B cell (primary cell): ENCODE measurements around the gene HUS1. TPM values are rescaled to one million over a fixed set of nuclear protein-coding genes. Genes with fewer than 3 reads are reported as not detected.

ENCODE experiments used
- ATAC-seq: fragments of 200-7000 bp; cut with Tn5 transposase; one replicate; pipeline ENCODE4 v1.10.0; 2021; ENCODE audit warnings: low read depth, mild to moderate bottlenecking, moderate number of reproducible peaks, moderate library complexity
- CTCF ChIA-PET: fragments of 350-600 bp; sonication (Branson Sonifier 250); formaldehyde crosslinking; loops from one replicate; lab custom pipeline; 2021; ENCODE audit warnings: antibody characterized with exemption, inconsistent platforms; lab: Charles Lee
- POLR2A ChIA-PET: fragments of 350-600 bp; sonication (Branson Sonifier 250); formaldehyde crosslinking; loops from one replicate; lab custom pipeline; 2021; ENCODE audit warnings: antibody characterized with exemption; lab: Charles Lee
- DNase-seq: peaks from one replicate; pipeline ENCODE4 v3.0.0; 2013
- H2AFZ ChIP-seq: 2 replicates; pipeline ENCODE4 v1.6.1; 2012; ENCODE audit warnings: mild to moderate bottlenecking, low read depth, low read length; ENCODE audit not compliant: insufficient read depth, poor library complexity, severe bottlenecking
- H3K27ac ChIP-seq, 2 donors: 1 replicate in 1 of 2; 2 replicates in 1 of 2; pipeline ENCODE4 v1.5.1; 2012 to 2013; ENCODE audit warnings: low read length in 2 of 2, mild to moderate bottlenecking in 2 of 2, moderate library complexity in 1 of 2
- H3K27me3 ChIP-seq, 4 experiments: fragments of 200-600 bp in 1 of 4; sonication (generic) in 1 of 4; replicated peaks in 1 of 4; 1 replicate in 2 of 4; 2 replicates in 2 of 4; pipeline versions ENCODE4 v1.6.1 to v1.7.0; 2013 to 2016; ENCODE audit warnings: low read length in 3 of 4, mild to moderate bottlenecking in 2 of 4, mixed read lengths in 1 of 4, moderate library complexity in 1 of 4; ENCODE audit not compliant: insufficient read depth in 4 of 4, control insufficient read depth in 3 of 4; ENCODE audit errors: control extremely low read depth in 1 of 4
- H3K36me3 ChIP-seq, 2 experiments: replicated peaks in 1 of 2; 1 replicate in 1 of 2; 2 replicates in 1 of 2; pipeline versions ENCODE4 v1.6.1 to v1.7.1; 2013; ENCODE audit warnings: low read length in 1 of 2; ENCODE audit not compliant: insufficient read depth in 2 of 2, control insufficient read depth in 1 of 2; ENCODE audit errors: control extremely low read depth in 1 of 2, extremely low read depth in 1 of 2
- H3K4me1 ChIP-seq, 2 donors: fragments of 200-600 bp in 1 of 2; sonication (generic) in 1 of 2; 1 replicate in 1 of 2; 2 replicates in 1 of 2; pipeline versions ENCODE4 v1.5.1 to v1.6.1; 2013 to 2017; ENCODE audit warnings: low read length in 2 of 2; ENCODE audit not compliant: control insufficient read depth in 2 of 2, insufficient read depth in 2 of 2
- H3K4me2 ChIP-seq: replicated peaks from 2 replicates; pipeline ENCODE3; 2012; ENCODE audit warnings: mild to moderate bottlenecking, low read depth, low read length; ENCODE audit not compliant: poor library complexity, severe bottlenecking
- H3K4me3 ChIP-seq, 5 experiments: fragments of 200-600 bp in 1 of 5; sonication (generic) in 1 of 5; 1 replicate in 3 of 5; 2 replicates in 2 of 5; pipeline versions ENCODE4 v1.5.1 to v1.7.0; 2011 to 2016; ENCODE audit warnings: low read length in 4 of 5, mild to moderate bottlenecking in 4 of 5, low read depth in 2 of 5, control low read depth in 1 of 5, moderate library complexity in 1 of 5; ENCODE audit not compliant: insufficient read depth in 1 of 5; ENCODE audit errors: control extremely low read depth in 1 of 5, extremely low read depth in 1 of 5
- H3K79me2 ChIP-seq: fragments of 200-600 bp; sonication (generic); one replicate; pipeline ENCODE4 v1.6.0; 2016; ENCODE audit warnings: low read length; ENCODE audit not compliant: control insufficient read depth, insufficient read depth
- H3K9ac ChIP-seq: fragments of 200-600 bp; sonication (generic); 2 replicates; pipeline ENCODE4 v1.6.1; 2017; ENCODE audit warnings: mild to moderate bottlenecking, low read length, moderate library complexity
- H3K9me3 ChIP-seq, 3 donors: one replicate each; pipeline versions ENCODE4 v1.6.1 to v1.7.1; 2013; ENCODE audit warnings: low read length in 2 of 3; ENCODE audit not compliant: control insufficient read depth in 2 of 3, insufficient read depth in 1 of 3; ENCODE audit errors: control extremely low read depth in 1 of 3
- H4K20me1 ChIP-seq: 2 replicates; pipeline ENCODE4 v1.6.0; 2012; ENCODE audit warnings: mild to moderate bottlenecking, low read length; ENCODE audit not compliant: insufficient read depth, control insufficient read depth, poor library complexity, severe bottlenecking
- H3K27ac Mint-ChIP-seq: one replicate; pipeline ENCODE4 v1.8.0; 2021; ENCODE audit warnings: mixed read lengths
- H3K27me3 Mint-ChIP-seq: one replicate; pipeline ENCODE4 v1.8.0; 2021; ENCODE audit warnings: mixed read lengths
- H3K4me1 Mint-ChIP-seq: one replicate; pipeline ENCODE4 v1.8.0; 2021; ENCODE audit warnings: mixed read lengths
- H3K4me3 Mint-ChIP-seq: one replicate; pipeline ENCODE4 v1.8.0; 2021; ENCODE audit warnings: mixed read lengths
- H3K9me3 Mint-ChIP-seq: one replicate; pipeline ENCODE4 v1.8.0; 2022; ENCODE audit warnings: mixed read lengths; ENCODE audit not compliant: insufficient read depth
- CTCF ChIP-seq: fragments of 200-600 bp; IDR thresholded peaks from one replicate; pipeline ENCODE4 v1.8.0; 2022; ENCODE audit warnings: antibody characterized with exemption, mild to moderate bottlenecking
- EZH2 ChIP-seq: IDR thresholded peaks from 2 replicates; pipeline ENCODE4 v1.6.1; 2012; ENCODE audit warnings: borderline replicate concordance, low read depth, mild to moderate bottlenecking, moderate library complexity, low read length; ENCODE audit not compliant: insufficient read depth, poor library complexity, severe bottlenecking
- WGBS: methylation state at CpG from one replicate; pipeline ENCODE4 v1.1.5; 2013; ENCODE audit warnings: missing lambda C conversion rate; ENCODE audit not compliant: insufficient coverage; 5-methylcytosine and 5-hydroxymethylcytosine counted together
- intact Hi-C: fragments of 100-400 bp; cut with micrococcal nuclease; formaldehyde crosslinking; loops from one replicate; pipeline ENCODE4 v1.10.0; 2022
- polyA plus RNA-seq: library from polyadenylated mRNA; depleted of rRNA; stranded (reverse); fragments of >200 nt; gene quantifications from 2 replicates; pipeline ENCODE4 v1.2.3, GENCODE V29; 2012
- total RNA-seq, 2 donors: library from RNA; stranded (reverse); fragments of 120-200 nt in 1 of 2; gene quantifications; 1 replicate in 1 of 2; 2 replicates in 1 of 2; pipeline versions ENCODE4 v1.2.3 to v1.2.4, GENCODE V29; 2013 to 2022

The HUS1 gene
- total and polyA plus RNA-seq, 2 donors (not counting 1 experiment from before 2014, with no cell fraction given) = 37.7 to 61.6 TPM

DNA sequence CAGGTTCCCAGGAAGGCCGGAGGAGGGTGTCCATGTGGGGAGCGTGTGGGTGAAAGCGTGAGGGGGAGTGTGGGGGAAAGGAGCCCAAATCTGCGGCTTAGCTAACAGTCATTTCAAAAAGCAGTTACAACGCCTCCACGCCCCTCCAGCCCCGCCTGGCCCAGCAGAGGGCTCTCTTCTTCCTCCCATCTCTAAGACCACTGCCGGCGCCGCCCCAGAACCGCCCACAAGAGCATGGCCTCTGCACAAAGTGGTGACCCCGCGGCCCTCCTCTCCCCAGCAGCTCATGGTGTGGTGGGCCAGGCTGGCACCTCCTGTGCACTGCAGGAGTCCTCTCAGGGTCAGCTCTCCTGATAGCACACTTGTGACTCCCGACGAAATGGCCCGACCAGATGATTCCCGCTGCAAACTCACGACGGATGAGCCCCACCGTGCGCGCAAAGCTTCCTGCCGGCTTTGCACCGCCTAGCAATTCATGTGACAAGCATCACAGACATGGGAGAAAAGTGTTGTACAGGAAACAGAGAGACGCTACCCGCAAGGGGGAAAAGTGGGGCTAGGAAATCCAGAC, 12.4 kb upstream of the HUS1 start:
- Histone ChIP-seq H3K4me2 (peak overlapping the region; percentile 81), H3K27ac (peak overlapping the region; percentile 60 to 82), H3K9me3 (no peaks in the 10 kb centered on the region), H3K9ac (peak overlapping the region; percentile 80), H2AFZ (peak overlapping the region; percentile 99), H3K4me1 (peaks cover 9 to 12% of the 10 kb centered on the region in 2 donors), H3K27me3 (no peaks in the 10 kb centered on the region), H3K36me3 (no peaks in the 10 kb centered on the region), H3K4me3 (peak overlapping the region; percentile 39 to 86 (median 69)), H3K79me2 (no peaks in the 10 kb centered on the region), H4K20me1 (no peaks in the 10 kb centered on the region)
- Mint-ChIP-seq H3K27me3 (no peaks in the 10 kb centered on the region), H3K4me3 (peak overlapping the region; percentile 96), H3K9me3 (no peaks in the 10 kb centered on the region), H3K27ac (peak overlapping the region; percentile 88), H3K4me1 (peaks cover 12% of the 10 kb centered on the region)
- ChIA-PET CTCF (interaction anchor here (0.6 to 4.7 kb wide), 25 partner anchors 8 to 725 kb away, joined by 3 to 229 read pairs (median 6); partner anchors contain the start of genes HUS1 and UPP1), POLR2A (interaction anchor here (0.5 to 1.3 kb wide), 6 partner anchors 9 to 128 kb away, joined by 3 to 6 read pairs (median 5); partner anchors contain the start of gene UPP1)
- intact Hi-C loops = loop anchor here (1.0 kb wide), 5 partner anchors 13 to 118 kb away; partner anchors contain the start of genes C7orf57 and HUS1
- DNase-seq (peak; percentile 89), ATAC-seq (peak; percentile 99)
- peak; percentile 71 for TF ChIP-seq CTCF
- no peak for TF ChIP-seq EZH2
- 2% methylated on average over 21 of the region's 26 CpGs for WGBS

- Histone ChIP-seq H3K4me3 (peak overlapping the region in 2 of 5 experiments; percentile 67 to 86), H3K9me3 (no peaks in the 10 kb centered on the region), H3K79me2 (no peaks in the 10 kb centered on the region), H3K27me3 (no peaks in the 10 kb centered on the region), H4K20me1 (no peaks in the 10 kb centered on the region), H3K4me2 (peak overlapping the region; percentile 81), H2AFZ (peak overlapping the region; percentile 99), H3K9ac (peak overlapping the region; percentile 80), H3K4me1 (peaks cover 9 to 12% of the 10 kb centered on the region in 2 donors), H3K36me3 (no peaks in the 10 kb centered on the region), H3K27ac (peak overlapping the region; percentile 60 to 82)
- Mint-ChIP-seq H3K27me3 (no peaks in the 10 kb centered on the region), H3K4me3 (peak overlapping the region; percentile 96), H3K4me1 (peaks cover 12% of the 10 kb centered on the region), H3K27ac (peak overlapping the region; percentile 88), H3K9me3 (no peaks in the 10 kb centered on the region)
- no peak for DNase-seq
- no CpG with 5 or more reads among the region's 1 CpG for WGBS
- CTCF ChIA-PET = interaction anchor here (0.6 to 4.7 kb wide), 24 partner anchors 9 to 725 kb away, joined by 3 to 229 read pairs (median 6); partner anchors contain the start of genes HUS1 and UPP1
- intact Hi-C loops = loop anchor here (1.0 kb wide), 5 partner anchors 12 to 119 kb away; partner anchors contain the start of genes C7orf57 and HUS1
- no peak for ATAC-seq
- POLR2A ChIA-PET = interaction anchor here (0.5 to 1.3 kb wide), 6 partner anchors 9 to 128 kb away, joined by 3 to 6 read pairs (median 5); partner anchors contain the start of gene UPP1
- no peak for TF ChIP-seq CTCF
- TF ChIP-seq EZH2 = no peak
These were observed 11.9 kb upstream of the HUS1 start for GRCh38 chr7:47991270-47991669.
